HepG2 (cell line): ENCODE data around the gene DNAAF8. TPM values are rescaled to one million over a fixed set of nuclear protein-coding genes. Genes with fewer than 3 reads are reported as not detected.

ENCODE experiments used
- ATF5 ChIP-seq: sonication (generic); formaldehyde crosslinking; IDR thresholded peaks from 2 replicates; pipeline ENCODE4 v1.4.0; 2020; ENCODE audit warnings: mild to moderate bottlenecking, low read depth, missing genetic modification reagents
- HDAC1 ChIP-seq: sonication (generic); formaldehyde crosslinking; IDR thresholded peaks from 2 replicates; pipeline ENCODE4 v1.5.1; 2020; ENCODE audit warnings: mild to moderate bottlenecking, missing genetic modification reagents
- HES4 ChIP-seq: sonication (generic); formaldehyde crosslinking; IDR thresholded peaks from 2 replicates; pipeline ENCODE4 v1.9.0; 2021; ENCODE audit warnings: mild to moderate bottlenecking, missing genetic modification reagents, borderline replicate concordance
- HNF4A ChIP-seq: sonication (generic); formaldehyde crosslinking; IDR thresholded peaks from 2 replicates; pipeline ENCODE4 v1.4.0; 2020; ENCODE audit warnings: missing genetic modification reagents
- MAF1 ChIP-seq: sonication (generic); formaldehyde crosslinking; IDR thresholded peaks from 2 replicates; pipeline ENCODE4 v1.5.0; 2020; ENCODE audit warnings: missing genetic modification reagents, borderline replicate concordance
- NAIF1 ChIP-seq: sonication (generic); formaldehyde crosslinking; IDR thresholded peaks from 2 replicates; pipeline ENCODE4 v1.5.0; 2020; ENCODE audit warnings: mild to moderate bottlenecking, missing genetic modification reagents, borderline replicate concordance
- NCOA5 ChIP-seq: sonication (generic); formaldehyde crosslinking; IDR thresholded peaks from 2 replicates; pipeline ENCODE4 v1.4.0; 2020; ENCODE audit warnings: missing genetic modification reagents
- NR0B2 ChIP-seq: sonication (generic); formaldehyde crosslinking; IDR thresholded peaks from 2 replicates; pipeline ENCODE4 v1.4.0; 2020; ENCODE audit warnings: mild to moderate bottlenecking, missing genetic modification reagents
- PBX3 ChIP-seq: sonication (generic); formaldehyde crosslinking; IDR thresholded peaks from 2 replicates; pipeline ENCODE4 v1.8.1; 2023; ENCODE audit warnings: missing genetic modification reagents, inconsistent platforms, borderline replicate concordance
- SAP130 ChIP-seq: IDR thresholded peaks from 2 replicates; pipeline ENCODE4 v1.6.1; 2016; ENCODE audit warnings: low read depth
- SP5 ChIP-seq: IDR thresholded peaks from 2 replicates; pipeline ENCODE4 v1.6.1; 2016; ENCODE audit warnings: low read depth, borderline replicate concordance
- SPEN ChIP-seq: sonication (generic); formaldehyde crosslinking; IDR thresholded peaks from 2 replicates; pipeline ENCODE4 v1.5.1; 2020; ENCODE audit warnings: low read depth, mild to moderate bottlenecking, missing genetic modification reagents
- TBX2 ChIP-seq: sonication (generic); formaldehyde crosslinking; IDR thresholded peaks from 2 replicates; pipeline ENCODE4 v1.5.0; 2020; ENCODE audit warnings: missing genetic modification reagents, mild to moderate bottlenecking, borderline replicate concordance
- TFDP2 ChIP-seq: sonication (generic); formaldehyde crosslinking; IDR thresholded peaks from 2 replicates; pipeline ENCODE4 v1.4.0; 2020; ENCODE audit warnings: missing genetic modification reagents
- TOE1 ChIP-seq: sonication (generic); formaldehyde crosslinking; IDR thresholded peaks from 2 replicates; pipeline ENCODE4 v1.4.0; 2020; ENCODE audit warnings: mild to moderate bottlenecking, missing genetic modification reagents
- TP53 ChIP-seq: sonication (generic); formaldehyde crosslinking; conservative IDR thresholded peaks from 2 replicates; pipeline ENCODE4 v1.4.0; 2020; ENCODE audit warnings: missing genetic modification reagents
- ZFP36 ChIP-seq: fragments of 150-350 bp; IDR thresholded peaks from 2 replicates; pipeline ENCODE4 v1.6.1; 2018; ENCODE audit warnings: borderline replicate concordance, low read length, low read depth; ENCODE audit not compliant: partially characterized antibody
- ZNF382 ChIP-seq: sonication (generic); formaldehyde crosslinking; IDR thresholded peaks from 2 replicates; pipeline ENCODE4 v1.5.0; 2020; ENCODE audit warnings: missing genetic modification reagents, mild to moderate bottlenecking, borderline replicate concordance
- ZNF484 ChIP-seq: sonication (generic); formaldehyde crosslinking; IDR thresholded peaks from 2 replicates; pipeline ENCODE4 v1.5.1; 2020; ENCODE audit warnings: mild to moderate bottlenecking, low read depth, missing genetic modification reagents, borderline replicate concordance
- ZNF780A ChIP-seq: sonication (generic); formaldehyde crosslinking; IDR thresholded peaks from 2 replicates; pipeline ENCODE4 v1.8.0; 2022; ENCODE audit warnings: mild to moderate bottlenecking, missing genetic modification reagents, moderate library complexity
- polyA plus RNA-seq, 8 experiments: library from polyadenylated mRNA; depleted of rRNA in 3 of 8; stranded (reverse) in 7 of 8; unstranded in 1 of 8; fragments of >200 nt; fragmentation: Illumina TruSeq in 4 of 8; extraction: Trizol in 4 of 8; gene quantifications; 2 replicates each; pipeline versions ENCODE4 v1.2.1 to v1.2.3, GENCODE V29; 2011 to 2016; ENCODE audit warnings: low read depth in 4 of 8, missing spikeins in 1 of 8, mixed read lengths in 1 of 8; ENCODE audit not compliant: insufficient read depth in 1 of 8
- total RNA-seq, 5 experiments: library from RNA; depleted of rRNA; stranded (reverse); fragments of >200 nt; fragmentation: Illumina TruSeq; extraction: Trizol; gene quantifications; 2 replicates each; pipeline ENCODE4 v1.2.3, GENCODE V29; 2016; ENCODE audit warnings: low read depth in 1 of 5
- TF ChIP-seq, protein P1 (sequence below): sonication (generic); formaldehyde crosslinking; IDR thresholded peaks from 2 replicates; pipeline ENCODE4 v1.4.0; 2020; ENCODE audit warnings: missing genetic modification reagents, borderline replicate concordance

Gene DNAAF8
- total and polyA plus RNA-seq, 2 of the 13 experiments (the other 11 are each of a cell fraction or from before 2014, with no cell fraction given), result 0.44 TPM; not detected in 1

DNA sequence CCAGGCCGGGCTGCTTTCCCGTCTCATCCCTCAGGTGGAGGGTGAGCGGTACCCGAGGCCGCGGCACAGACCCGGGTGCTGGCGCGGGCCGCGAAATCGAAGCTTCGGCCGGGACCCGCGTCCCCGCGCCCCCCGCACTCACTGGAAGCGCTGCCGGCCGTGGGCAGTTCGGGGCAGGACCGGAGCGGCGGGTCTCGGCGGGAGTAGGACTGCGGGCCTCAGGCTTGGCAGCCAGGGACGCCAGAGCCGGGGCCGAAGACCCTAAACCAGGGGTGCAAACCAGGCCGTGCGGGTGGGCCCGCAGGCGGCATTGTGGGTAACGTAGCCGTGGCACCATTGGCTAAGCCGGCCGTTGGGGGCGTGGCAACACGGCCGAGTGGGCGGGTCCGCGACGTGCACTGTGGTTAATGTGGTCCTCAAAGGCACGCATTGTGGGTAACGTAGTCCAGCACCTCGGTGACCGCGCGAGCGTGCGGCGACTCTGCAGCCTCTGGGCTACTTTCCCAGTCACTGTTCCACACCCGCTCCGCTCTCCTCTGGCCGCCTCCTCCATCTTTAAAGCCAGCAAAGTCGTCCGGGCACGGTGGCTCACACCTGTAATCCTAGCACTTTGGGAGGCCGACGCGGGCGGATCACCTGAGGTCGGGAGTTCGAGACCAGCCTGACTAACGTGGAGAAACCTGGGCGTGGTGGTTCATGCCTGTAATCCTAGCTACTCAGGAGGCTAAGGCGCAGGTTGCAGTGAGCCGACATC is 32.7 kb downstream of the DNAAF8 start, which contains the start of gene ZNF500 (continued):
- TF ChIP-seq TFDP2 (CRISPR knock-in tag), result peak; percentile 81
- TF ChIP-seq ZFP36, result no peak
- peak; percentile 89 for TF ChIP-seq SPEN
- no peak for TF ChIP-seq NCOA5 (CRISPR knock-in tag)
- peak; percentile 83 for TF ChIP-seq NR0B2 (CRISPR knock-in tag)
- 0 out of 2 replicates have a peak, but pooled peaks have one; percentile 13 for TF ChIP-seq ZNF780A
- no peak for TF ChIP-seq PBX3
- TF ChIP-seq MAF1, result no peak
- TF ChIP-seq HES4 (CRISPR knock-in tag), result no peak; the same call in 1 of the 2 replicates
- TF ChIP-seq TOE1, result peak; percentile 76; the same call in 1 of the 2 replicates
- TF ChIP-seq ZNF382 (CRISPR knock-in tag), result no peak
- peak; percentile 89 for TF ChIP-seq SP5 (CRISPR knock-in tag)
- peak; percentile 95 for TF ChIP-seq SAP130 (CRISPR knock-in tag)
- TF ChIP-seq HDAC1, result peak; percentile 81
- TF ChIP-seq, protein P1, sequence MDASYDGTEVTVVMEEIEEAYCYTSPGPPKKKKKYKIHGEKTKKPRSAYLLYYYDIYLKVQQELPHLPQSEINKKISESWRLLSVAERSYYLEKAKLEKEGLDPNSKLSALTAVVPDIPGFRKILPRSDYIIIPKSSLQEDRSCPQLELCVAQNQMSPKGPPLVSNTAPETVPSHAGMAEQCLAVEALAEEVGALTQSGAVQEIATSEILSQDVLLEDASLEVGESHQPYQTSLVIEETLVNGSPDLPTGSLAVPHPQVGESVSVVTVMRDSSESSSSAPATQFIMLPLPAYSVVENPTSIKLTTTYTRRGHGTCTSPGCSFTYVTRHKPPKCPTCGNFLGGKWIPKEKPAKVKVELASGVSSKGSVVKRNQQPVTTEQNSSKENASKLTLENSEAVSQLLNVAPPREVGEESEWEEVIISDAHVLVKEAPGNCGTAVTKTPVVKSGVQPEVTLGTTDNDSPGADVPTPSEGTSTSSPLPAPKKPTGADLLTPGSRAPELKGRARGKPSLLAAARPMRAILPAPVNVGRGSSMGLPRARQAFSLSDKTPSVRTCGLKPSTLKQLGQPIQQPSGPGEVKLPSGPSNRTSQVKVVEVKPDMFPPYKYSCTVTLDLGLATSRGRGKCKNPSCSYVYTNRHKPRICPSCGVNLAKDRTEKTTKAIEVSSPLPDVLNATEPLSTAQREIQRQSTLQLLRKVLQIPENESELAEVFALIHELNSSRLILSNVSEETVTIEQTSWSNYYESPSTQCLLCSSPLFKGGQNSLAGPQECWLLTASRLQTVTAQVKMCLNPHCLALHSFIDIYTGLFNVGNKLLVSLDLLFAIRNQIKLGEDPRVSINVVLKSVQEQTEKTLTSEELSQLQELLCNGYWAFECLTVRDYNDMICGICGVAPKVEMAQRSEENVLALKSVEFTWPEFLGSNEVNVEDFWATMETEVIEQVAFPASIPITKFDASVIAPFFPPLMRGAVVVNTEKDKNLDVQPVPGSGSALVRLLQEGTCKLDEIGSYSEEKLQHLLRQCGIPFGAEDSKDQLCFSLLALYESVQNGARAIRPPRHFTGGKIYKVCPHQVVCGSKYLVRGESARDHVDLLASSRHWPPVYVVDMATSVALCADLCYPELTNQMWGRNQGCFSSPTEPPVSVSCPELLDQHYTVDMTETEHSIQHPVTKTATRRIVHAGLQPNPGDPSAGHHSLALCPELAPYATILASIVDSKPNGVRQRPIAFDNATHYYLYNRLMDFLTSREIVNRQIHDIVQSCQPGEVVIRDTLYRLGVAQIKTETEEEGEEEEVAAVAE (CRISPR knock-in tag), result peak; percentile 68; the same call in 1 of the 2 replicates
- TF ChIP-seq ZNF484, result no peak
- peak; percentile 53; the same call in 1 of the 2 replicates for TF ChIP-seq NAIF1
- TF ChIP-seq HNF4A (CRISPR knock-in tag), result no peak
- TF ChIP-seq ATF5 (CRISPR knock-in tag), result no peak
- peak; percentile 40; the same call in 1 of the 2 replicates for TF ChIP-seq TP53
- peak; percentile 76 for TF ChIP-seq TBX2
